DMS79 treated with DMSO at 0.1 percent for 48 hours (cell line): ENCODE data around the gene SF3A2.

ENCODE experiments used
- DNase-seq: peaks from one replicate; lab custom pipeline; 2025; lab: John Stamatoyannopoulos, UW

Gene SF3A2

GRCh38 chr19:2240881-2241760 is 4.5 kb downstream of the SF3A2 start:
- no peak for DNase-seq

- DNase-seq = no peak
These were observed 5.5 kb downstream of the SF3A2 start for GRCh38 chr19:2242092-2242537.

- DNase-seq = no peak
These were observed 6.2 kb downstream of the SF3A2 start for GRCh38 chr19:2242816-2243215.

- DNase-seq = no peak
These were observed 6.9 kb downstream of the SF3A2 start for GRCh38 chr19:2243274-2244124.

GRCh38 chr19:2244125-2244411 is 7.4 kb downstream of the SF3A2 start:
- no peak for DNase-seq

- DNase-seq = no peak
These were observed 7.9 kb downstream of the SF3A2 start for GRCh38 chr19:2244486-2244885.

GRCh38 chr19:2245273-2245672 is 8.6 kb downstream of the SF3A2 start:
- DNase-seq = no peak

GRCh38 chr19:2246014-2246620 is 9.5 kb downstream of the SF3A2 start:
- no peak for DNase-seq

- DNase-seq = no peak
These were observed 10.3 kb downstream of the SF3A2 start for GRCh38 chr19:2246801-2247361.

GRCh38 chr19:2247433-2248101 is 10.9 kb downstream of the SF3A2 start:
- DNase-seq = no peak

GRCh38 chr19:2248136-2249009 is 11.7 kb downstream of the SF3A2 start:
- DNase-seq = no peak

- no peak for DNase-seq
These were observed 12.6 kb downstream of the SF3A2 start, which contains the start of gene AMH for GRCh38 chr19:2249010-2249866. Gene AMH (plus strand): TSS chr19:2249323. CDS start chr19:2249333, 10 bp downstream.

- DNase-seq = no peak
These were observed 13.5 kb downstream of the SF3A2 start for GRCh38 chr19:2249880-2250765.

- no peak for DNase-seq
These were observed 14.1 kb downstream of the SF3A2 start for GRCh38 chr19:2250766-2251105.

- DNase-seq = no peak
These were observed 14.8 kb downstream of the SF3A2 start for GRCh38 chr19:2251106-2252054.

- no peak for DNase-seq
These were observed 15.6 kb downstream of the SF3A2 start for GRCh38 chr19:2252055-2252796.

GRCh38 chr19:2252797-2253105 is 16.1 kb downstream of the SF3A2 start:
- no peak for DNase-seq
